GM12891 (cell line): ENCODE data around the gene CHAD.

ENCODE experiments used
- POLR2A ChIP-seq: IDR thresholded peaks from 2 replicates; pipeline ENCODE4 v1.6.1; 2011; ENCODE audit warnings: low read depth, low read length, control low read depth
- TAF1 ChIP-seq: IDR thresholded peaks from 2 replicates; pipeline ENCODE4 v1.6.1; 2011; ENCODE audit warnings: low read depth, low read length, control low read depth

- TF ChIP-seq POLR2A (no peak), TAF1 (no peak)
Observed at GRCh38 chr17:50505591-50506130, 37.0 kb upstream of the CHAD start.
